Measurements from ENCODE around the gene MYT1.

GRCh38 chr20:64273109-64273508 lies 108.9 kb downstream of the MYT1 start:
- TF ChIP-seq CTCF (IDR thresholded peaks at IDR 0.05; ENCODE audit: poor library complexity, severe bottlenecking) (no peak), EP300 (conservative IDR thresholded peaks at IDR 0.05; ENCODE audit: poor library complexity, severe bottlenecking) (no peak), RAD21 (conservative IDR thresholded peaks at IDR 0.05) (no peak), POLR2AphosphoS5 (IDR thresholded peaks at IDR 0.05) (no peak)

All from neural cell (in vitro differentiated cells).